IMR-90 (cell line): ENCODE results near the gene KDM8. TPM values are rescaled to one million over a fixed set of nuclear protein-coding genes. Genes with fewer than 3 reads are reported as not detected.

Experiments used
- ATAC-seq: fragments of 200-7000 bp; cut with Tn5 transposase; 2 replicates; pipeline ENCODE4 v1.9.1; 2020; ENCODE audit warnings: low read depth, mild to moderate bottlenecking, moderate library complexity
- BruUV-seq: library from RNA; stranded (reverse); fragments of 400-500 nt; replicated peaks from 2 replicates; lab custom pipeline; 2021; lab: Mats Ljungman, UMichigan
- CTCF ChIA-PET: fragments of 300-600 bp; formaldehyde crosslinking; extraction: SDS; loops from one replicate; lab custom pipeline; 2021; ENCODE audit warnings: antibody characterized with exemption; lab: Yijun Ruan, JAX
- POLR2A ChIA-PET: fragments of 300-600 bp; sonication (Branson Sonifier 250); formaldehyde crosslinking; loops from one replicate; lab custom pipeline; 2022; ENCODE audit warnings: antibody characterized with exemption; ENCODE audit not compliant: unreplicated experiment; lab: Charles Lee
- DNase-seq: peaks from one replicate; pipeline ENCODE4 v3.0.0; 2013
- H2AFZ ChIP-seq: replicated peaks from 2 replicates; pipeline ENCODE3; 2013; ENCODE audit warnings: low read length, mild to moderate bottlenecking; ENCODE audit not compliant: poor library complexity
- H2AK5ac ChIP-seq: 2 replicates; pipeline ENCODE4 v1.6.1; 2013; ENCODE audit warnings: low read depth, low read length, inconsistent platforms
- H2AK9ac ChIP-seq: replicated peaks from 2 replicates; pipeline ENCODE3; 2013; ENCODE audit warnings: mild to moderate bottlenecking, low read depth, low read length, moderate library complexity; ENCODE audit not compliant: poor library complexity
- H2BK120ac ChIP-seq: 2 replicates; pipeline ENCODE4 v1.6.1; 2013; ENCODE audit warnings: low read depth, low read length, inconsistent platforms
- H2BK15ac ChIP-seq: 3 replicates; pipeline ENCODE4 v1.6.1; 2013; ENCODE audit warnings: low read depth, low read length, inconsistent platforms
- H2BK20ac ChIP-seq: 2 replicates; pipeline ENCODE4 v1.6.1; 2013; ENCODE audit warnings: low read depth, mild to moderate bottlenecking, inconsistent platforms, low read length, moderate library complexity
- H2BK5ac ChIP-seq: 2 replicates; pipeline ENCODE4 v1.6.1; 2013; ENCODE audit warnings: mild to moderate bottlenecking, low read depth, low read length, inconsistent platforms; ENCODE audit not compliant: poor library complexity, severe bottlenecking
- H3K14ac ChIP-seq: replicated peaks from 2 replicates; pipeline ENCODE4 v1.6.1; 2013; ENCODE audit warnings: low read depth, low read length, inconsistent platforms
- H3K18ac ChIP-seq: 2 replicates; pipeline ENCODE4 v1.6.1; 2013; ENCODE audit warnings: low read depth, low read length, control low read depth
- H3K23ac ChIP-seq: 2 replicates; pipeline ENCODE4 v1.6.1; 2013; ENCODE audit warnings: low read depth, low read length, inconsistent platforms
- H3K27ac ChIP-seq: 2 replicates; pipeline ENCODE4 v1.5.1; 2013; ENCODE audit warnings: mild to moderate bottlenecking, control low read depth, low read length; ENCODE audit not compliant: insufficient read depth
- H3K27me3 ChIP-seq: 2 replicates; pipeline ENCODE4 v1.6.1; 2013; ENCODE audit warnings: low read length; ENCODE audit not compliant: control insufficient read depth, insufficient read depth
- H3K36me3 ChIP-seq: 2 replicates; pipeline ENCODE4 v1.6.1; 2013; ENCODE audit warnings: low read length, mixed read lengths; ENCODE audit not compliant: control insufficient read depth, insufficient read depth
- H3K4ac ChIP-seq: 2 replicates; pipeline ENCODE4 v1.6.1; 2013; ENCODE audit warnings: low read depth, low read length, inconsistent platforms
- H3K4me1 ChIP-seq: 2 replicates; pipeline ENCODE4 v1.6.1; 2013; ENCODE audit warnings: low read length, mixed read lengths; ENCODE audit not compliant: control insufficient read depth, insufficient read depth
- H3K4me2 ChIP-seq: 2 replicates; pipeline ENCODE4 v1.6.1; 2013; ENCODE audit warnings: low read depth, mild to moderate bottlenecking, control low read depth, low read length, moderate library complexity
- H3K4me3 ChIP-seq: 2 replicates; pipeline ENCODE4 v1.5.1; 2013; ENCODE audit warnings: low read depth, mild to moderate bottlenecking, control low read depth, low read length, moderate library complexity; ENCODE audit not compliant: insufficient read depth
- H3K56ac ChIP-seq: 2 replicates; pipeline ENCODE4 v1.6.1; 2013; ENCODE audit warnings: low read length, inconsistent platforms; ENCODE audit not compliant: insufficient read depth; ENCODE audit errors: extremely low read depth
- H3K79me1 ChIP-seq, 2 experiments: 2 replicates each; pipeline ENCODE4 v1.6.1; 2013; ENCODE audit warnings: low read length in 2 of 2, inconsistent platforms in 1 of 2, low read depth in 1 of 2
- H3K9ac ChIP-seq: 2 replicates; pipeline ENCODE4 v1.6.1; 2013; ENCODE audit warnings: low read depth, low read length, control low read depth
- H3K9me1 ChIP-seq: 2 replicates; pipeline ENCODE4 v1.6.1; 2013; ENCODE audit warnings: low read length, inconsistent platforms; ENCODE audit not compliant: insufficient read depth
- H3K9me3 ChIP-seq: 2 replicates; pipeline ENCODE4 v1.6.1; 2013; ENCODE audit warnings: low read length; ENCODE audit not compliant: control insufficient read depth, insufficient read depth
- H4K20me1 ChIP-seq: 2 replicates; pipeline ENCODE4 v1.6.1; 2013; ENCODE audit warnings: low read length, inconsistent platforms; ENCODE audit not compliant: insufficient read depth
- H4K5ac ChIP-seq: 2 replicates; pipeline ENCODE4 v1.6.1; 2013; ENCODE audit warnings: mild to moderate bottlenecking, low read depth, low read length, control low read depth
- H4K8ac ChIP-seq, 2 experiments: 2 replicates each; pipeline ENCODE4 v1.6.1; 2013; ENCODE audit warnings: low read depth in 2 of 2, low read length in 2 of 2, control low read depth in 1 of 2, inconsistent platforms in 1 of 2
- H4K91ac ChIP-seq: 2 replicates; pipeline ENCODE4 v1.6.1; 2013; ENCODE audit warnings: low read depth, low read length, inconsistent platforms; ENCODE audit not compliant: insufficient read depth
- BHLHE40 ChIP-seq: fragments of 150-350 bp; IDR thresholded peaks from 2 replicates; pipeline ENCODE4 v1.6.1; 2016; ENCODE audit warnings: mild to moderate bottlenecking, low read depth, low read length
- CEBPB ChIP-seq: IDR thresholded peaks from 2 replicates; pipeline ENCODE4 v1.6.1; 2012; ENCODE audit warnings: low read depth, low read length, improper control_type of control experiment
- CHD1 ChIP-seq: IDR thresholded peaks from 2 replicates; pipeline ENCODE4 v1.6.1; 2012; ENCODE audit warnings: low read depth, low read length, improper control_type of control experiment
- MAZ ChIP-seq: IDR thresholded peaks from 2 replicates; pipeline ENCODE4 v1.6.1; 2012; ENCODE audit warnings: low read depth, mild to moderate bottlenecking, low read length, improper control_type of control experiment, moderate library complexity, borderline replicate concordance
- POLR2A ChIP-seq: IDR thresholded peaks from 2 replicates; pipeline ENCODE4 v1.6.1; 2012; ENCODE audit warnings: mild to moderate bottlenecking, low read depth, low read length
- RFX5 ChIP-seq: IDR thresholded peaks from 2 replicates; pipeline ENCODE4 v1.8.0; 2012; ENCODE audit warnings: low read depth, mild to moderate bottlenecking, low read length, moderate library complexity
- WGBS, 2 experiments: methylation state at CpG; one replicate each; pipeline versions ENCODE4 v1.1.5 to v1.1.7; 2013; ENCODE audit warnings: missing lambda C conversion rate in 2 of 2; ENCODE audit not compliant: insufficient read length in 1 of 2; ENCODE audit errors: extremely low coverage in 2 of 2; 5-methylcytosine and 5-hydroxymethylcytosine counted together
- dilution Hi-C: fragments of 300-500 bp; cut with HindIII; formaldehyde crosslinking; loops from one replicate; pipeline ENCODE4 v1.14.3; 2018; ENCODE audit warnings: low sequenced_read_pairs; ENCODE audit not compliant: unreplicated experiment
- in situ Hi-C: fragments of 300-500 bp; cut with MboI; formaldehyde crosslinking; loops from 3 replicates; pipeline ENCODE4 v1.14.3; 2019; ENCODE audit warnings: low sequenced_read_pairs, inconsistent platforms, mixed read lengths
- intact Hi-C: fragments of 100-400 bp; cut with micrococcal nuclease; formaldehyde crosslinking; loops from 2 replicates; pipeline ENCODE4 v1.10.0; 2022
- polyA plus RNA-seq, 3 experiments: library from polyadenylated mRNA; depleted of rRNA; stranded (reverse); fragments of >200 nt; gene quantifications; 2 replicates each; pipeline ENCODE4 v1.2.3, GENCODE V29; 2012; ENCODE audit warnings: low replicate concordance in 1 of 3
- total RNA-seq: library from RNA; depleted of rRNA; stranded (reverse); fragments of >200 nt; gene quantifications from 2 replicates; pipeline ENCODE4 v1.2.3, GENCODE V29; 2012
- TF ChIP-seq, protein P1 (sequence below): fragments of 150-350 bp; IDR thresholded peaks from 2 replicates; pipeline ENCODE4 v1.6.1; 2016; ENCODE audit warnings: low read depth, mild to moderate bottlenecking, low read length, moderate library complexity, borderline replicate concordance

The KDM8 gene
- total and polyA plus RNA-seq, 2 of the 4 experiments (the other 2 are of a cell fraction) = 3.2 to 3.8 TPM

DNA sequence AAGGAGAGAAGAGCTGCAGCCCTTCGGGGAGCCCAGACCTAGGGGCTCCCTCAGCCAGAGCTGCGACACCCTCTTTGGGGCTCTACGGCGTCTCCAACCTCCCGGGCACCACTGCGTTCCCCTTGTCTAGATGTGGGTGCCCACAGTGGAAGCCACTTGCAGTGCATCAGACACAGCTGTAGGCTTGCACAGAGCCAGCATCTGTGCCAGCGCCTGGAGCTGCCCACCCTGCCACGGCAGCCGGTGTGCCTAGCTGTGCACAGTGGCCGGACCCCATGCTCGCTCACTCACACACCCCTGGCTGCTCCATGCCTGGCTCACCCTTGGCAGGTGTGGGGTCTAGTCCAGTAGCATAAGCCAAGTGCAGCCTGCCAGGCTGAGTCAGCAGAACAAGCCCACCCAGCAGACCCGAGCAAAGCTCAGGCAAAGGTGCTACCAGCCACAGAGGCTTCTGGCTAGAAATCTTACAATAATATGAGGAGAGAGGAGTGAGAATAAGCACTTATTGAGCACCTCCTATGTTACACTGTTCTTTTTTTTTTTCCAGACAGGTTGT lies 12.9 kb upstream of the KDM8 start:
- in situ Hi-C loops = no loop called here
- Histone ChIP-seq H3K9ac (no peak overlapping the region), H3K4me2 (no peak overlapping the region), H3K9me3 (no peaks in the 10 kb centered on the region), H3K27me3 (peaks cover 18% of the 10 kb centered on the region), H3K27ac (no peak overlapping the region), H4K8ac (no peak overlapping the region), H2AFZ (no peak overlapping the region), H3K56ac (no peak overlapping the region), H3K9me1 (peaks cover 4% of the 10 kb centered on the region; the same call in 1 of the 2 replicates), H3K14ac (no peak overlapping the region), H2BK20ac (no peak overlapping the region), H2AK9ac (no peak overlapping the region), H3K79me1 (no peaks in the 10 kb centered on the region), H3K4ac (no peak overlapping the region), H3K36me3 (no peaks in the 10 kb centered on the region), H4K91ac (no peak overlapping the region), H2AK5ac (no peak overlapping the region), H3K23ac (no peak overlapping the region), H4K5ac (no peak overlapping the region), H2BK5ac (no peak overlapping the region), H3K4me3 (no peak overlapping the region), H4K20me1 (no peaks in the 10 kb centered on the region), H3K4me1 (no peaks in the 10 kb centered on the region), H3K18ac (no peak overlapping the region), H2BK15ac (no peak overlapping the region), H2BK120ac (no peak overlapping the region)
- 86% methylated on average over 7 of the region's 12 CpGs; no CpG with 5 or more reads in 1 of the 2 experiments for WGBS, 2 experiments
- dilution Hi-C loops = no loop called here
- ATAC-seq = no peak
- intact Hi-C loops = no loop called here
- no TSS peak for BruUV-seq
- no peak for DNase-seq
- TF ChIP-seq CEBPB = no peak
- TF ChIP-seq, protein P1, sequence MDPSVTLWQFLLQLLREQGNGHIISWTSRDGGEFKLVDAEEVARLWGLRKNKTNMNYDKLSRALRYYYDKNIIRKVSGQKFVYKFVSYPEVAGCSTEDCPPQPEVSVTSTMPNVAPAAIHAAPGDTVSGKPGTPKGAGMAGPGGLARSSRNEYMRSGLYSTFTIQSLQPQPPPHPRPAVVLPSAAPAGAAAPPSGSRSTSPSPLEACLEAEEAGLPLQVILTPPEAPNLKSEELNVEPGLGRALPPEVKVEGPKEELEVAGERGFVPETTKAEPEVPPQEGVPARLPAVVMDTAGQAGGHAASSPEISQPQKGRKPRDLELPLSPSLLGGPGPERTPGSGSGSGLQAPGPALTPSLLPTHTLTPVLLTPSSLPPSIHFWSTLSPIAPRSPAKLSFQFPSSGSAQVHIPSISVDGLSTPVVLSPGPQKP = no peak
- no peak for TF ChIP-seq CHD1
- no peak for TF ChIP-seq POLR2A
- TF ChIP-seq BHLHE40 = no peak
- TF ChIP-seq RFX5 = no peak
- no peak for TF ChIP-seq MAZ
- ChIA-PET CTCF (no interaction called here), POLR2A (no interaction called here)
